ENCODE results near the gene CRAT.

CRAT gene

GRCh38 chr9:129079829-129080228, 30.8 kb downstream of the CRAT start:
- no peak for TF ChIP-seq CTCF (conservative IDR thresholded peaks at IDR 0.05; ENCODE audit: control insufficient read depth, insufficient read depth, low read depth, low read length)
- DNase-seq (ENCODE audit: low read depth): no peak
- H3K4me3 ChIP-seq (ENCODE audit: control insufficient read depth, low read depth, low read length): no peak overlapping the region

DNA sequence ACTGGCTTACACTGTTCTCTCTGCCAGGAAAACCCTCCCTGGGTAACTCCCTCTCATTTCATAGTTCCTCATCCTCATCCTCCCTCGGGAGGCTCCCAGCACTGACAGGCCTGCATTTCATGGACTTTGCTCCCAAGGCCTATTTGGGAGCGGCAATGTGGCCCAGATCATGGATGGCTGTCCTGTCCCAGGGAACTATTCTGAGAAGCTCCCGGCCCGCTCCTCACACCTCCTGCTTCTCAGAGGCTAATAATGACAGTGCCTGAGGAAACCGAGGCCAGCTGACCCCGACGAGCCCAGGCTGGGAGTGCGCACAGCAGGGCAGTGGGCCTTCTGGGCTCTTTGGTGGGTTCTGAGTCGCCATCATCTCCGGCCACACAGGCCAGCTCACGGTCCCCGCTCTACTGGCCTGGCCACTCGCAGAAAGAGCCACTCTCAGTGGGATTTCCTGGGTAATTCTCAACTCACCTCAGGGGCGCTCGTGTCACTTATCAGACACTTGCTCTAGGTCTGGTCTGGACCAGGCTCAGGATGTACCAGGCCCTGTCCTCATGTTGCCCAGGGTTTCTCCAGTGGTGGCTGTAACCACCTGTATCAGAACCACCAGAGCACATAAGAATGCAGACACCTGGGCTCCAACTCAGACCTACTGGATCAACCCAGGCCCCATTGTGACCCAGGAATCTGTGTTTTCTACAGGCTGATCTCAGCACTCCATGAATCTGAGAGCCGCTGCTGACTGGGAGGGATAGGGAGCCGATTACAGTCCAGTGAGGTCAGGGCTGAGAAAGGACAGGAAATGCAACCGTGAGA, 31.7 kb downstream of the CRAT start:
- H3K4me3 ChIP-seq (ENCODE audit: control insufficient read depth, low read depth, low read length): no peak overlapping the region
- DNase-seq (ENCODE audit: low read depth): no peak

DNA sequence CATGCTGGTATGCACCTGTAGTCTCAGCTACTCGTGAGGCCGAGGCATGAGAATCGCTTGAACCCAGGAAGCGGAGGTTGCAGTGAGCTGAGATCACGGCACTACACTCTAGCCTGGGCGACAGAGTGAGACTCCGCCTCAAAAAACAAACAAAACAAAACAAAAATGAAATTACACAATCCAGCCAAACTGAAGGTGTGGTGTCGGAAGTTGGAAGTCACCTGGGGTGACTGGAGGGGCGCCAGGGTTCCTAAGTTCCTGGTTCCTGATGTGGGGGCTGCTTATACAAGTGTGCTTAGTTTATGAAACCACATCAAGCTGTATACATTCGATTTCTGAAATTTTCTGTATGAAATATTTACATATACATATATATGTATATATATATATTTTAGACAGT, 33.4 kb downstream of the CRAT start:
- TF ChIP-seq CTCF (conservative IDR thresholded peaks at IDR 0.05; ENCODE audit: control insufficient read depth, insufficient read depth, low read depth, low read length): no peak
- H3K4me3 ChIP-seq (ENCODE audit: control insufficient read depth, low read depth, low read length): no peak overlapping the region
- no peak for DNase-seq (ENCODE audit: low read depth)

More for the DNA sequence above, 31.7 kb downstream of the CRAT start:
- TF ChIP-seq CTCF (conservative IDR thresholded peaks at IDR 0.05; ENCODE audit: control insufficient read depth, insufficient read depth, low read depth, low read length): no peak

DNA sequence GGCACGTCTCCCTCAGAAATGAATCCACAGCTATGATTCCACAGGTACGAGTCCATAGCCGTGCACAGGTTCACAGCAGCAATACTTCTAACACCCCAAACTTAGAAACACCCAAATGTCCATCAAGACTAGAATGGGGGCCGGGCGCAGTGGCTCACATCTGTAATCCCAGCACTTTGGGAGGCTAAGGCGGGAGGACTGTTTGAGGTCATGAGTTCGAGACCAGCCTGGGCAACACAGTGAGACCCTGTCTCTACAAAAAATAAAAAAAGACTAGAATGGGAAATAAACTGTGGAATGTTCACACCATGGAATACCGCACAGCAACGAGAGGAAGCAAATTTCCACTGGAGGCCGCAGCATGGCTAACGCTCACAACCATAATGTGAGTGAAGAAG, 34.0 kb downstream of the CRAT start:
- DNase-seq (ENCODE audit: low read depth): no peak
- no peak for TF ChIP-seq CTCF (conservative IDR thresholded peaks at IDR 0.05; ENCODE audit: control insufficient read depth, insufficient read depth, low read depth, low read length)
- no peak overlapping the region for H3K4me3 ChIP-seq (ENCODE audit: control insufficient read depth, low read depth, low read length)

- TF ChIP-seq CTCF (conservative IDR thresholded peaks at IDR 0.05; ENCODE audit: control insufficient read depth, insufficient read depth, low read depth, low read length): no peak
- no peak overlapping the region for H3K4me3 ChIP-seq (ENCODE audit: control insufficient read depth, low read depth, low read length)
- DNase-seq (ENCODE audit: low read depth): no peak
These were observed 34.5 kb downstream of the CRAT start for GRCh38 chr9:129075996-129076639.

DNA sequence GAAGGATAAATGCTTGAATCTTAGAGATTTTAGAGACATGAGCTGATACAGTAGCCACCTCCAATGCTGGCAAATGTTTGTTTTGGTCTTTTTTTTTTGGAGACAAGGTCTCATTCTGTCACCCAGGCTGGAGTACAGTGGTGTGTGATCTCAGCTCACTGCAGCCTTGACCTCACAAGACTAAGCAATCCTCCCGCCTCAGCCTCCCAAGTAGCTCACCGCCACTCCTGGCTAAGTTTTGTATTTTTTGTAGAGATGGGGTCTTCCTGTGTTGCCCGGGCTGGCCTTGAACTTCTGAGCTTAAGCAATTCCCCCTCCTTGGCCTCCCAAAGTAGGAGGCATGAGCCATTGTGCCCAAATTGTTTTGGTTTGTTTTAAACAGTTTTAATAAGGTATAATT, 36.5 kb downstream of the CRAT start:
- TF ChIP-seq CTCF (conservative IDR thresholded peaks at IDR 0.05; ENCODE audit: control insufficient read depth, insufficient read depth, low read depth, low read length): no peak
- H3K4me3 ChIP-seq (ENCODE audit: control insufficient read depth, low read depth, low read length): no peak overlapping the region
- DNase-seq (ENCODE audit: low read depth): no peak
